ENCODE measurements around the gene NLRP9.
"Not testable (repeated sequence)": the region's sequence is repeated elsewhere in the genome, so short reads cannot be mapped to it uniquely, and the experiment has no call there.

NLRP9 gene

DNA sequence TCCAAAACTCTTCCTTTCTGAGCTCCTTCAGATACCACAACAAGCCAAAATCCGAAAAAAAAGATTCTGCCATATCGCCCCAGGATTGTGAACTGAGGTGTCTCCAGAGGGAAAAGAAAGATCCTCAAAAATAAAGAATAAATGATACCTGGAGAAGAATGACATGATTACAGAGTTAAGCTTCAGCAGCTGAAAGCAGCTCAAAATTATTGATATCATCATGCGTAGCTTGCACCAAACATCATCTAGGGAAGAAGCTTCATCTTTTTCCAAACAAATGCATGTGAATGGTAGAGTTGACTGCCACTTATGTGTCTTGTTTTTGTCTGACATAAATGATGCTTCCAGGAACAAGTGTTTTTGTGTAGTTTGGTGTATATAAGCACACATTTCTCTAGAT, at the start of gene NLRP9:
TSS of gene NLRP9 (minus strand) at position 101 of the 400 bp plus-strand sequence. CDS start at position 73, 28 bp downstream.
- H3K27ac ChIP-seq (ENCODE audit: poor library complexity, severe bottlenecking): no peak within 1 kb of the TSS
- H3K4me3 ChIP-seq (ENCODE audit: severe bottlenecking): no peak within 1 kb of the TSS
- H3K27me3 ChIP-seq (ENCODE audit: insufficient read depth, poor library complexity, severe bottlenecking): no peaks in the 10 kb centered on the region
- no peaks in the 10 kb centered on the region for H3K9me3 ChIP-seq (ENCODE audit: severe bottlenecking)
- DNase-seq (ENCODE audit: low spot score): no peak
- no peaks in the 10 kb centered on the region for H3K36me3 ChIP-seq (ENCODE audit: low read depth)
- TF ChIP-seq, protein P1, sequence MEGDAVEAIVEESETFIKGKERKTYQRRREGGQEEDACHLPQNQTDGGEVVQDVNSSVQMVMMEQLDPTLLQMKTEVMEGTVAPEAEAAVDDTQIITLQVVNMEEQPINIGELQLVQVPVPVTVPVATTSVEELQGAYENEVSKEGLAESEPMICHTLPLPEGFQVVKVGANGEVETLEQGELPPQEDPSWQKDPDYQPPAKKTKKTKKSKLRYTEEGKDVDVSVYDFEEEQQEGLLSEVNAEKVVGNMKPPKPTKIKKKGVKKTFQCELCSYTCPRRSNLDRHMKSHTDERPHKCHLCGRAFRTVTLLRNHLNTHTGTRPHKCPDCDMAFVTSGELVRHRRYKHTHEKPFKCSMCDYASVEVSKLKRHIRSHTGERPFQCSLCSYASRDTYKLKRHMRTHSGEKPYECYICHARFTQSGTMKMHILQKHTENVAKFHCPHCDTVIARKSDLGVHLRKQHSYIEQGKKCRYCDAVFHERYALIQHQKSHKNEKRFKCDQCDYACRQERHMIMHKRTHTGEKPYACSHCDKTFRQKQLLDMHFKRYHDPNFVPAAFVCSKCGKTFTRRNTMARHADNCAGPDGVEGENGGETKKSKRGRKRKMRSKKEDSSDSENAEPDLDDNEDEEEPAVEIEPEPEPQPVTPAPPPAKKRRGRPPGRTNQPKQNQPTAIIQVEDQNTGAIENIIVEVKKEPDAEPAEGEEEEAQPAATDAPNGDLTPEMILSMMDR (IDR thresholded peaks at IDR 0.05; ENCODE audit: poor library complexity, severe bottlenecking): no peak
- ATAC-seq (ENCODE audit: low read depth): no peak
- no peaks in the 10 kb centered on the region for H3K4me1 ChIP-seq (ENCODE audit: insufficient read depth, poor library complexity, severe bottlenecking)

DNA sequence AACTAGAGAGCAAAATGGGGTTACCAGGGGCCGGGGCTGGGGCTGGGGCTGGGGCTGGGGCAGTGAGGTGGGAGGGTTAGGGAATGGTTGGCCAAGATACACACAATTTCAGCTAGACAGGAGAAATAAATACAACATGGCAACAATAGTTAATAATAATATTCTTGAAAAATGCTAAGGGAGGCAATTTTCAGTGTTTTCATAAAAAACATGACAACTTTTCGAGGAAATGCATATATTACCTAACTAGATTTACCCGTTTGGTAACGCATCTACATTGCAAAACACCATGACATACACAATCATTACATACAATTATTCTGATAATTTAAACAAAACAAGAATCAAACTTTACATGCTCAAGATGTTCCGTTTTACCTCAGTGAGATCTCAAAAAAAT, 42.9 kb upstream of the NLRP9 start:
- no peak for DNase-seq (ENCODE audit: low spot score)
- ATAC-seq (ENCODE audit: low read depth): no peak
- Histone ChIP-seq H3K4me3 (ENCODE audit: severe bottlenecking) (no peak overlapping the region), H3K36me3 (ENCODE audit: low read depth) (no peaks in the 10 kb centered on the region), H3K27ac (ENCODE audit: poor library complexity, severe bottlenecking) (no peak overlapping the region), H3K9me3 (ENCODE audit: severe bottlenecking) (no peaks in the 10 kb centered on the region), H3K27me3 (ENCODE audit: insufficient read depth, poor library complexity, severe bottlenecking) (no peaks in the 10 kb centered on the region), H3K4me1 (ENCODE audit: insufficient read depth, poor library complexity, severe bottlenecking) (no peaks in the 10 kb centered on the region)
- TF ChIP-seq, protein P1 (IDR thresholded peaks at IDR 0.05; ENCODE audit: poor library complexity, severe bottlenecking): no peak

DNA sequence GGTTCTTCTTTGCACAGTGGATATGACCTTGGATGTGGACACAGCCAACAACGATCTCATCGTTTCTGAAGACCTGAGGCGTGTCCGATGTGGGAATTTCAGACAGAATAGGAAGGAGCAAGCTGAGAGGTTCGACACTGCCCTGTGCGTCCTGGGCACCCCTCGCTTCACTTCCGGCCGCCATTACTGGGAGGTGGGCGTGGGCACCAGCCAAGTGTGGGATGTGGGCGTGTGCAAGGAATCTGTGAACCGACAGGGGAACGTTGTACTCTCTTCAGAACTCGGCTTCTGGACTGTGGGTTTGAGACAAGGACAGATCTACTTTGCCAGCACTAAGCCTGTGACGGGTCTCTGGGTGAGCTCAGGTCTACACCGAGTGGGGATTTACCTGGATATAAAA, 40.1 kb upstream of the NLRP9 start:
- Histone ChIP-seq H3K4me1 (ENCODE audit: insufficient read depth, poor library complexity, severe bottlenecking) (no peaks in the 10 kb centered on the region), H3K4me3 (ENCODE audit: severe bottlenecking) (no peak overlapping the region), H3K36me3 (ENCODE audit: low read depth) (no peaks in the 10 kb centered on the region), H3K27ac (ENCODE audit: poor library complexity, severe bottlenecking) (no peak overlapping the region), H3K27me3 (ENCODE audit: insufficient read depth, poor library complexity, severe bottlenecking) (no peaks in the 10 kb centered on the region), H3K9me3 (ENCODE audit: severe bottlenecking) (no peaks in the 10 kb centered on the region)
- ATAC-seq (ENCODE audit: low read depth) (no peak), DNase-seq (ENCODE audit: low spot score) (no peak)
- TF ChIP-seq, protein P1 (IDR thresholded peaks at IDR 0.05; ENCODE audit: poor library complexity, severe bottlenecking): no peak

DNA sequence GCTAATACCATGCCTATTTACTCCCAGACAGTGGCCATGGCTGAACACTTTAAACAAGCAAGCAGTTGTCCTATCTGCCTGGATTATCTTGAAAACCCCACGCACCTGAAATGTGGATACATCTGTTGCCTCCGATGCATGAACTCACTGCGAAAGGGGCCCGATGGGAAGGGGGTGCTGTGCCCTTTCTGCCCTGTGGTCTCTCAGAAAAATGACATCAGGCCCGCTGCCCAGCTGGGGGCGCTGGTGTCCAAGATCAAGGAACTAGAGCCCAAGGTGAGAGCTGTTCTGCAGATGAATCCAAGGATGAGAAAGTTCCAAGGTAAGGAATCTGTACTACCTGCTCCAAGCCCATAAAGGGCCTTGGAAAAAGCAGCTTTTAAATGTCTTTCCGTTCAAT, 39.3 kb upstream of the NLRP9 start:
- Histone ChIP-seq H3K36me3 (ENCODE audit: low read depth) (no peaks in the 10 kb centered on the region), H3K27me3 (ENCODE audit: insufficient read depth, poor library complexity, severe bottlenecking) (no peaks in the 10 kb centered on the region), H3K4me1 (ENCODE audit: insufficient read depth, poor library complexity, severe bottlenecking) (no peaks in the 10 kb centered on the region), H3K4me3 (ENCODE audit: severe bottlenecking) (no peak overlapping the region), H3K9me3 (ENCODE audit: severe bottlenecking) (no peaks in the 10 kb centered on the region), H3K27ac (ENCODE audit: poor library complexity, severe bottlenecking) (no peak overlapping the region)
- DNase-seq (ENCODE audit: low spot score) (no peak), ATAC-seq (ENCODE audit: low read depth) (no peak)
- TF ChIP-seq, protein P1 (IDR thresholded peaks at IDR 0.05; ENCODE audit: poor library complexity, severe bottlenecking): no peak

DNA sequence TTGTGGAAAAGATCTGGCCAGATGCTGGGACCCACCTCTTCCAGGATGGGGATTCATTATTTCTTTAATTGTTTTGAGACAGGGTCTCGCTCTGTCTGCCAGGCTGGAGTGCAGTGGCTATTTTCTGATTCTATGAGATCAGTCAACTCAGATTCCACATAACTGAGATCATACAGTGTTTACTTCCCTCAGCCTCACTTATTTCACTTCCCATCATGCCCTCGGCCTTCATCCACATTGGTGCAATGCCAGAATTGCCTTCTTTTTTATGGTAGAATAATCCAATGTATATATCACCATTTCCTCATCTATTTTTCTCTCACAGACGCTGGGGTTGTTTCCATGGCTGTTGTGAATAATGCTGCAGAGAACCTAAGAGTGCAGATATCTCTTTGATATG, 31.4 kb upstream of the NLRP9 start:
- H3K4me3 ChIP-seq (ENCODE audit: severe bottlenecking); H3K36me3 ChIP-seq (ENCODE audit: low read depth); DNase-seq (ENCODE audit: low spot score); H3K27me3 ChIP-seq (ENCODE audit: insufficient read depth, poor library complexity, severe bottlenecking); H3K4me1 ChIP-seq (ENCODE audit: insufficient read depth, poor library complexity, severe bottlenecking); H3K9me3 ChIP-seq (ENCODE audit: severe bottlenecking); H3K27ac ChIP-seq (ENCODE audit: poor library complexity, severe bottlenecking); ATAC-seq (ENCODE audit: low read depth): not testable (repeated sequence)

DNA sequence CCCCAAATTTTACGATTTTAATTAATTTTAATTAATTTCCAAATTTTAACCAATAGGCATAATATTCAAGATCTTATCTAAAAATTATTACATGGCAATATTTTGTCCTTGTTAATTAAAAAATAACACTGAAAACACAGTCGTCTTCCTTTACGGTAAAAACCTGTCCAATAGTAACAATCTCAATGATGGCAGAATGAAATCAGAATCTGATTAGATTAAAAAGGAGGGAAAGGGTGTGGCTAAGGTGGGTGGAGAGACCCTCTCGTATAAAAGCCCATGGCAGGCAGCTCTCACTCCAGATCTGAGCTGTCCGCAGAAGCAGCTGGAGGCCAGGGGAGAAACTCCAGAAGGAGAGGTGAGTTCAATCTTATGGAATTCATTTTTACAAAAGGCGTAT, 30.6 kb upstream of the NLRP9 start, which contains the start of gene RFPL4AL1:
TSS of gene RFPL4AL1 (plus strand) at position 301 of the 400 bp plus-strand sequence. CDS start 2,687 bp downstream, outside the sequence.
- not testable (repeated sequence) for H3K36me3 ChIP-seq (ENCODE audit: low read depth); H3K27ac ChIP-seq (ENCODE audit: poor library complexity, severe bottlenecking); ATAC-seq (ENCODE audit: low read depth); H3K4me3 ChIP-seq (ENCODE audit: severe bottlenecking); DNase-seq (ENCODE audit: low spot score); H3K9me3 ChIP-seq (ENCODE audit: severe bottlenecking); H3K27me3 ChIP-seq (ENCODE audit: insufficient read depth, poor library complexity, severe bottlenecking); H3K4me1 ChIP-seq (ENCODE audit: insufficient read depth, poor library complexity, severe bottlenecking)

All from RWPE2 (cell line).